H1 (cell line): ENCODE measurements around the gene PLEK. TPM values are rescaled to one million over a fixed set of nuclear protein-coding genes. Genes with fewer than 3 reads are reported as not detected.

ENCODE experiments used
- CBX5 ChIP-seq: fragments of 300-800, 300-1000 bp; sonication (generic); IDR thresholded peaks from 2 replicates; pipeline ENCODE4 v1.7.1; 2016; ENCODE audit warnings: antibody characterized with exemption, low read length, low read depth
- CBX8 ChIP-seq: fragments of 300-800, 300-1000 bp; sonication (generic); IDR thresholded peaks from 2 replicates; pipeline ENCODE4 v1.7.1; 2016; ENCODE audit warnings: low read depth, low read length, borderline replicate concordance
- CEBPB ChIP-seq: IDR thresholded peaks from 2 replicates; pipeline ENCODE4 v1.6.1; 2012; ENCODE audit warnings: low read depth, low read length
- CHD2 ChIP-seq: IDR thresholded peaks from 2 replicates; pipeline ENCODE4 v1.6.1; 2012; ENCODE audit warnings: low read length, improper control_type of control experiment
- CHD7 ChIP-seq: fragments of 300-600 bp; sonication (generic); IDR thresholded peaks from 2 replicates; pipeline ENCODE4 v1.7.1; 2012; ENCODE audit warnings: low read length, moderate library complexity, mild to moderate bottlenecking, inconsistent platforms; ENCODE audit not compliant: insufficient replicate concordance
- HDAC2 ChIP-seq, 2 experiments: fragments of 300-600 bp in 1 of 2; sonication (generic) in 1 of 2; IDR thresholded peaks; 2 replicates each; pipeline ENCODE4 v1.6.1; 2011 to 2012; ENCODE audit warnings: low read depth in 2 of 2, low read length in 2 of 2, mild to moderate bottlenecking in 2 of 2, moderate library complexity in 2 of 2, borderline replicate concordance in 1 of 2, inconsistent platforms in 1 of 2
- JUN ChIP-seq: IDR thresholded peaks from 2 replicates; pipeline ENCODE4 v1.6.1; 2011; ENCODE audit warnings: low read depth, mild to moderate bottlenecking, improper control_type of control experiment, low read length
- KDM1A ChIP-seq: fragments of 200-600, 300-600 bp; sonication (generic); IDR thresholded peaks from 2 replicates; pipeline ENCODE4 v1.7.1; 2016; ENCODE audit warnings: mild to moderate bottlenecking, low read length, borderline replicate concordance
- KDM4A ChIP-seq: IDR thresholded peaks from one replicate; pipeline ENCODE4 v1.7.1; 2012; ENCODE audit warnings: low read depth, mild to moderate bottlenecking, moderate library complexity, low read length, inconsistent platforms; ENCODE audit not compliant: severe bottlenecking
- POLR2AphosphoS5 ChIP-seq: IDR thresholded peaks from 2 replicates; pipeline ENCODE4 v1.6.1; 2011; ENCODE audit warnings: low read depth, low read length
- polyA plus RNA-seq, 7 experiments: library from polyadenylated mRNA; depleted of rRNA in 3 of 7; stranded (reverse) in 5 of 7; unstranded in 2 of 7; fragments of >200 nt in 5 of 7; fragments of 200-250 nt in 2 of 7; gene quantifications; 1 replicate in 5 of 7; 2 replicates in 1 of 7; 4 replicates in 1 of 7; pipeline versions ENCODE4 v1.2.1 to v1.2.3, GENCODE V29; 2011 to 2013; ENCODE audit warnings: missing spikeins in 2 of 7, mixed read lengths in 2 of 7
- total RNA-seq: library from RNA; stranded (reverse); fragmentation: NEBNext Ultra II Directional; extraction: Animal tissue kit (Norgen Biotek cat#: 25700); gene quantifications from 2 replicates; pipeline ENCODE4 v1.2.1, GENCODE V29; 2021

PLEK gene
- total and polyA plus RNA-seq, 2 of the 8 experiments (the other 6 are each of a cell fraction or from before 2014, with no cell fraction given): not detected

GRCh38 chr2:68404893-68405799 is 40.1 kb downstream of the PLEK start (continued):
- TF ChIP-seq CHD7: no peak
- no peak for TF ChIP-seq KDM4A
- TF ChIP-seq CEBPB: no peak
- no peak for TF ChIP-seq KDM1A
- no peak for TF ChIP-seq JUN
- TF ChIP-seq CHD2: no peak
- TF ChIP-seq POLR2AphosphoS5: no peak
- TF ChIP-seq CBX8: no peak
- no peak for TF ChIP-seq CBX5
- TF ChIP-seq HDAC2 (IDR thresholded peaks at IDR 0.05; ENCODE audit: borderline replicate concordance in 1 of 2, low read depth in 2 of 2, low read length in 2 of 2): no peak
